Measurements from ENCODE around the gene ADPRM.

ADPRM gene

GRCh38 chr17:10758062-10758461 lies 60.7 kb downstream of the ADPRM start:
- H3K27me3 ChIP-seq (ENCODE audit: control insufficient read depth in 1 of 2, insufficient read depth in 2 of 2, low read length in 2 of 2) = no peaks in the 10 kb centered on the region
- H3K4me1 ChIP-seq (ENCODE audit: control insufficient read depth in 1 of 2, insufficient read depth in 2 of 2, low read length in 2 of 2) = no peaks in the 10 kb centered on the region
- no peaks in the 10 kb centered on the region for H3K9me3 ChIP-seq (ENCODE audit: control insufficient read depth in 1 of 2, low read length in 2 of 2)
- no peak overlapping the region for H3K27ac ChIP-seq (ENCODE audit: low read depth, low read length)
- H3K4me3 ChIP-seq (ENCODE audit: low read depth in 1 of 2, low read length in 2 of 2) = no peak overlapping the region
- no peak overlapping the region for H3K9ac ChIP-seq (ENCODE audit: low read depth in 1 of 2, low read length in 2 of 2)
- peaks cover 0 to 3% of the 10 kb centered on the region in 2 donors for H3K36me3 ChIP-seq (ENCODE audit: control insufficient read depth in 1 of 2, insufficient read depth in 2 of 2, low read length in 2 of 2)

Measured in duodenal mucosa (tissue), 2 donors.